ENCODE measurements around the gene GTF2I. TPM values are rescaled to one million over a fixed set of nuclear protein-coding genes. Genes with fewer than 3 reads are reported as not detected.
"Not testable (repeated sequence)": the region's sequence is repeated elsewhere in the genome, so short reads cannot be mapped to it uniquely, and the experiment has no call there.

The GTF2I gene
- total RNA-seq, 1 donor from 2014 or later, result 214 TPM

DNA sequence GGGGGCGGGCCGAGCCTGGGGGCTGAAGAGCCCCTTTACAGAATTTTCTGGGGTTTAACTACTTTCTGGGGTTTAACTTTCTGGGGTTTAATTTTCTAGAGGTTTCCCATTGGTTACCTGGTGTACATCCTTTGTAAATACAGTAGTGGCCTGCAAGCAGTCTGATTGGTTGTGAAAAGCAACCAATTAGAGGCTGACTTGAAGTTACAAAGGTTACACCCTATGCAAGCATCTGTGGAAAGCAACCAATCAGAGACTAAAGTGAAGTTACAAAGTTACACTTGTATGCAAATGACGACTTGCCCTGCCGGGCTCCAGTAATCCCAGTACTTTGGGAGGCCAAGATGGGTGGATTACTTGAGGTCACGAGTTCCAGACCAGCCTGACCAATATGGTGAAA, 27.4 kb downstream of the GTF2I start:
- H3K4me3 ChIP-seq, result no peak overlapping the region
- no peak for TF ChIP-seq CTCF (IDR thresholded peaks at IDR 0.05)
- H3K27me3 ChIP-seq (ENCODE audit: low read depth), result no peaks in the 10 kb centered on the region
- H3K36me3 ChIP-seq, result peaks cover 13% of the 10 kb centered on the region
- no peaks in the 10 kb centered on the region for H3K9me3 ChIP-seq
- intact Hi-C loops (cut with DNase I), result no loop called here
- H3K4me1 ChIP-seq, result no peaks in the 10 kb centered on the region
- DNase-seq, result no peak
- H3K27ac ChIP-seq, result no peak overlapping the region
- no peak for ATAC-seq

- intact Hi-C loops (cut with DNase I), result no loop called here
- Histone ChIP-seq H3K4me1 (no peaks in the 10 kb centered on the region), H3K36me3 (peaks cover 67% of the 10 kb centered on the region), H3K27me3 (ENCODE audit: low read depth) (no peaks in the 10 kb centered on the region), H3K9me3 (peaks cover 4% of the 10 kb centered on the region), H3K4me3 (no peak overlapping the region), H3K27ac (no peak overlapping the region)
- TF ChIP-seq CTCF (IDR thresholded peaks at IDR 0.05), result no peak
- no peak for DNase-seq
- no peak for ATAC-seq
Observed at GRCh38 chr7:74690474-74690873, 33.0 kb downstream of the GTF2I start.

- H3K27ac ChIP-seq; H3K4me3 ChIP-seq; H3K4me1 ChIP-seq; DNase-seq; H3K27me3 ChIP-seq (ENCODE audit: low read depth); ATAC-seq; intact Hi-C loops (cut with DNase I); H3K9me3 ChIP-seq: not testable (repeated sequence)
- peaks cover 100% of the 10 kb centered on the region for H3K36me3 ChIP-seq
Observed at GRCh38 chr7:74704419-74704818, 46.9 kb downstream of the GTF2I start.

- TF ChIP-seq CTCF (IDR thresholded peaks at IDR 0.05), result no peak
- H3K4me1 ChIP-seq, result no peaks in the 10 kb centered on the region
- peaks cover 99% of the 10 kb centered on the region for H3K36me3 ChIP-seq
- intact Hi-C loops (cut with DNase I), result no loop called here
- no peaks in the 10 kb centered on the region for H3K27me3 ChIP-seq (ENCODE audit: low read depth)
- no peak for ATAC-seq
- no peaks in the 10 kb centered on the region for H3K9me3 ChIP-seq
- no peak overlapping the region for H3K4me3 ChIP-seq
- no peak overlapping the region for H3K27ac ChIP-seq
- DNase-seq, result no peak
Observed at GRCh38 chr7:74707238-74707637, 49.7 kb downstream of the GTF2I start.

DNA sequence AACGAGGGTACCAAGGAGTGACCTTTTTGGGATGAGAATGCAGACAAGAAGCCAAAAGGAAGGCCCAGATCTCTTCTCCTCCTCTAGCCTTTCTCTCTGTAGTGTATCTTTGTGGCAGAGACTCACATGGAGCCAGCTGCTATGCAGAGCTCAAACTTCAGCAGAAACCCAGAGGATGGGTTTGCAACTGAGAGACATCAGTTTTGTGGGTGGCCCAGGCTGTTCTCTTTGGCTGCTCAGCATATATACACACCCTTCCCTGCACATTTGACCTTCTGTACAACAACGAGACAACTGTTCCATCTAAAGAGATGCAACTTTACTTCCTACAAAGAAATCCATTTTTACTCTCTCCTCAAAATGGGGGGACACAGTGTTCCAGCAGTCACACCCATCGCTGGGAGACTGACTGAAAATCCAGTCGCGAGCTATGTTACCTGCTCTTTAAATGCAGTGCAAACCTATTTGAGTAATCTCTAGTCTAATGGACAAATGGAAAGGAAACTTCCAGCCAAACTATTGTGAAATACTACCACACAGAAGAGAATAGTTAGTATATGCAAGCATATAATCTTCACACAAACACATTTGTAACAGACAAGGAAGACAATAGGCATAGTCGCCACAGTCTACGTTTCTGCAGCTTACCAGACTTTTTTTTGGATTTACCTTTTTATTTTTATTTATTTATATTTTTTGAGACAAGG, 51.2 kb downstream of the GTF2I start:
- Histone ChIP-seq H3K27me3 (ENCODE audit: low read depth) (no peaks in the 10 kb centered on the region), H3K36me3 (peaks cover 94% of the 10 kb centered on the region), H3K9me3 (peaks cover 5% of the 10 kb centered on the region), H3K4me1 (no peaks in the 10 kb centered on the region), H3K4me3 (no peak overlapping the region), H3K27ac (no peak overlapping the region)
- intact Hi-C loops (cut with DNase I), result no loop called here
- ATAC-seq (no peak), DNase-seq (no peak)
- no peak for TF ChIP-seq CTCF (IDR thresholded peaks at IDR 0.05)

- ATAC-seq, result no peak
- intact Hi-C loops (cut with DNase I), result no loop called here
- Histone ChIP-seq H3K27ac (no peak overlapping the region), H3K27me3 (ENCODE audit: low read depth) (no peaks in the 10 kb centered on the region), H3K4me3 (no peak overlapping the region), H3K36me3 (peaks cover 93% of the 10 kb centered on the region), H3K9me3 (peaks cover 7% of the 10 kb centered on the region), H3K4me1 (no peaks in the 10 kb centered on the region)
- DNase-seq, result no peak
- no peak for TF ChIP-seq CTCF (IDR thresholded peaks at IDR 0.05)
Observed at GRCh38 chr7:74709880-74710671, 52.6 kb downstream of the GTF2I start.
